Measurements from ENCODE around the gene CKLF. TPM values are rescaled to one million over a fixed set of nuclear protein-coding genes. Genes with fewer than 3 reads are reported as not detected.
"Not testable (repeated sequence)": the region's sequence is repeated elsewhere in the genome, so short reads cannot be mapped to it uniquely, and the experiment has no call there.

Gene CKLF
- total RNA-seq, 1 donor from 2014 or later = 37.0 TPM

GRCh38 chr16:66542396-66542795 lies 10.0 kb upstream of the CKLF start:
- no peak for DNase-seq

- DNase-seq = no peak
Measured at GRCh38 chr16:66543541-66543940, 8.8 kb upstream of the CKLF start.

GRCh38 chr16:66544016-66544757 lies 8.2 kb upstream of the CKLF start:
- DNase-seq = no peak

- no peak for DNase-seq
Measured at GRCh38 chr16:66547101-66547989, 5.0 kb upstream of the CKLF start.

GRCh38 chr16:66548068-66548467 lies 4.3 kb upstream of the CKLF start:
- DNase-seq = no peak

- no peak for DNase-seq
Measured at GRCh38 chr16:66548868-66549267, 3.5 kb upstream of the CKLF start.

- peak; percentile 66 for DNase-seq
Measured at GRCh38 chr16:66549284-66550131, 2.9 kb upstream of the CKLF start, which contains the start of gene TK2. TK2 (minus strand) TSS chr16:66550122; CDS start chr16:66550061, 61 bp downstream.

GRCh38 chr16:66551348-66551759 lies 1.0 kb upstream of the CKLF start:
- no peak for DNase-seq

- DNase-seq = no peak
Measured at GRCh38 chr16:66551788-66552285, 539 bp upstream of the CKLF start.

- DNase-seq = no peak
Measured at GRCh38 chr16:66553223-66553622, 847 bp downstream of the CKLF start.

- DNase-seq = no peak
Measured at GRCh38 chr16:66554021-66554420, 1.6 kb downstream of the CKLF start.

- DNase-seq = no peak
Measured at GRCh38 chr16:66554495-66554894, 2.1 kb downstream of the CKLF start.

GRCh38 chr16:66560107-66560506 lies 7.7 kb downstream of the CKLF start:
- DNase-seq = no peak

- DNase-seq = no peak
Measured at GRCh38 chr16:66561381-66562080, 9.2 kb downstream of the CKLF start.

- DNase-seq = no peak
Measured at GRCh38 chr16:66562409-66562808, 10.0 kb downstream of the CKLF start.

- DNase-seq = no peak
Measured at GRCh38 chr16:66562986-66563385, 10.6 kb downstream of the CKLF start.

- no peak for DNase-seq
Measured at GRCh38 chr16:66563574-66564334, 11.4 kb downstream of the CKLF start.

GRCh38 chr16:66566051-66566901 lies 13.9 kb downstream of the CKLF start, which contains the start of gene CMTM1:
CMTM1 (plus strand) TSS chr16:66566439; CDS start chr16:66566514, 75 bp downstream.
- no peak for DNase-seq

- not testable (repeated sequence) for DNase-seq
Measured at GRCh38 chr16:66567270-66567669, 14.9 kb downstream of the CKLF start.

- no peak for DNase-seq
Measured at GRCh38 chr16:66568355-66568754, 16.0 kb downstream of the CKLF start.
